Choroid plexus epithelial cell (primary cell): ENCODE measurements around the gene MXD3.

Source experiments
- DNase-seq: peaks from one replicate; pipeline ENCODE4 v3.0.0-alpha.2; 2010; ENCODE audit warnings: low read depth
- H3K4me3 ChIP-seq: 2 replicates; pipeline ENCODE4 v1.5.1; 2011; ENCODE audit warnings: low read depth, mild to moderate bottlenecking, control low read depth, low read length, moderate library complexity
- TF ChIP-seq, protein P1 (sequence below): conservative IDR thresholded peaks from 2 replicates; pipeline ENCODE4 v1.5.1; 2011; ENCODE audit warnings: low read depth, mild to moderate bottlenecking, control low read depth, inconsistent platforms, low read length, moderate library complexity

Gene MXD3

DNA sequence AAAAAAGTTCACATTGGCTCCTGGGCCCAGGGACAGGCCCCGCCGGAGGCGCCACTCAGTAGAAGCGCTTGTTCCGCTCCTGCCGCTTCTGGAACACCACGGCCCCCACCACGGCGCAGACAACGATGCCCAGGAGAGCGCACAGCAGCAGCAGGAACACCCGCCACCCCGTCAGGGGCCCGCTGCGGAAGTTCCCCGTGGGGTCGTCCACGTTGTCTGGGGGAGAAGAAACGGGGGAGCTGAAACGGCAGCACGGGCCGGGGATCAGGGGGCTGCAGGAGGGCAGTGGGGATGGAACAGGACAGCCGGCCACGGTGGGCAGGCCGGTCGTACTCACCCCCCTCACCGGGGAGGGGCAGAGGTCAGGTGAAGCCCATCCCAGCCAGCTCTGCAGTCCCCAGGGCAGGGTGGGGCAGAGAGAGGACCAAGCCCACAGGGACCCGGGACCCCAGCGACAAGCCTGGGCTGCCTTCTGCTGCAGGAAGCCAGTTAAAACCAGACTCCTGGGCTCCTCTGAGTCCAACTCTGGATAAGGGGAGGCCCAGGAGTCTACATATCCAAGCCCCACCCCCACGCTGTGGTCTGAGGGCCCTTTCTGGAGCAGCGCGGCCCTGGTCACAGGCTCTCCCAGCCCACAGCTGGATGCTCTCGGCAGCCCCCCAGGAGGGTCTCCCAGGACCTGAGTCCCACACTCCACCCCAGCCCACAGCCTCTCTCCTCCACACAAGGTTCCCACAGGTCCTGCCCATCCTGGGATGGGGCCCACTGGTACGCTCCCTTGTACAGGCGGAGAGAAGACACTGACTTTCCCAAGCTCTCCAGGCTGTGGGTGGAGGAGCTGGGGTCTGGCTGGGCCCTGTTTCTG, 20.6 kb upstream of the MXD3 start:
- DNase-seq: no peak
- no peak overlapping the region for H3K4me3 ChIP-seq
- TF ChIP-seq, protein P1, sequence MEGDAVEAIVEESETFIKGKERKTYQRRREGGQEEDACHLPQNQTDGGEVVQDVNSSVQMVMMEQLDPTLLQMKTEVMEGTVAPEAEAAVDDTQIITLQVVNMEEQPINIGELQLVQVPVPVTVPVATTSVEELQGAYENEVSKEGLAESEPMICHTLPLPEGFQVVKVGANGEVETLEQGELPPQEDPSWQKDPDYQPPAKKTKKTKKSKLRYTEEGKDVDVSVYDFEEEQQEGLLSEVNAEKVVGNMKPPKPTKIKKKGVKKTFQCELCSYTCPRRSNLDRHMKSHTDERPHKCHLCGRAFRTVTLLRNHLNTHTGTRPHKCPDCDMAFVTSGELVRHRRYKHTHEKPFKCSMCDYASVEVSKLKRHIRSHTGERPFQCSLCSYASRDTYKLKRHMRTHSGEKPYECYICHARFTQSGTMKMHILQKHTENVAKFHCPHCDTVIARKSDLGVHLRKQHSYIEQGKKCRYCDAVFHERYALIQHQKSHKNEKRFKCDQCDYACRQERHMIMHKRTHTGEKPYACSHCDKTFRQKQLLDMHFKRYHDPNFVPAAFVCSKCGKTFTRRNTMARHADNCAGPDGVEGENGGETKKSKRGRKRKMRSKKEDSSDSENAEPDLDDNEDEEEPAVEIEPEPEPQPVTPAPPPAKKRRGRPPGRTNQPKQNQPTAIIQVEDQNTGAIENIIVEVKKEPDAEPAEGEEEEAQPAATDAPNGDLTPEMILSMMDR: no peak

DNA sequence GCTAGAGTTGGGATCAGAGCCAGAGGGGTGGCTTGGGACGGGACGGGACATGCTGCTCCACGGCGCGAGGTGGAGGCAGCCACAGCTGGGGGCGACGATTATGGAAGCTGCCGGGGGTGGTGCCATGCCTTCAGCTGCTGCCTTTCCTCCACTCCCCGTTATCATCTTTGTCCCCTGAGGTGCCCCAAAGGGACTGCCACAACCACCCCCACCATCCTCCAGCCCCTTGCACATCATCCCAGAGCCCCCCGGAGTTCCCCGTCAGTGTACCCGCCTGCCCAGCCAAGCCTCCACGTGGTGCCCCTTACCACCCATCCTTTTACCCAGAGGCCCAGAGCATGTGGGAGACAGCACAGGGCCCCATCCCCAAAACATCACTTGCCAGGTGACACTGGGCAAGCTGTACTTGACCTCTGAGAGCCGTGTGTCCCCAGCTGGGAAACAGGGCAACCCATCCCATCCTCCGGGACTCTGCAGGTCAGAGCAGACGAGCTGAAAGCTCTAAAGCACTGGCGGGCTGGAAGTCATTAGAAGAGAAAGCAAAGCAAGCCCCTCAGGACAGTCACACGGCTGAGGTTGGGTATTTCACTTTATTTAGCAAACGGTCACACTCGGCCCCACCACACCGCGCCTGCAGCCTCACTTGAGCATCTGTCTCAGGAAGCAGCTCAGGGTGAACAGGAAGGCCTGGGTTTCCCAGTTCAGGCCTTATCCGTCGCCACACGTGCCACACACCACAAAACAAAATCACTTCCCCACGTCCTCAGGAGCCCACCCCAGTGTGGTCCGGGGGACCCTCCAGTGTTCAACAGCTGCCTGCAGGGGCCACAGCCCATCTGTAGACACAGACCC, 19.5 kb upstream of the MXD3 start:
- TF ChIP-seq, protein P1: no peak
- H3K4me3 ChIP-seq: no peak overlapping the region
- DNase-seq: no peak

DNA sequence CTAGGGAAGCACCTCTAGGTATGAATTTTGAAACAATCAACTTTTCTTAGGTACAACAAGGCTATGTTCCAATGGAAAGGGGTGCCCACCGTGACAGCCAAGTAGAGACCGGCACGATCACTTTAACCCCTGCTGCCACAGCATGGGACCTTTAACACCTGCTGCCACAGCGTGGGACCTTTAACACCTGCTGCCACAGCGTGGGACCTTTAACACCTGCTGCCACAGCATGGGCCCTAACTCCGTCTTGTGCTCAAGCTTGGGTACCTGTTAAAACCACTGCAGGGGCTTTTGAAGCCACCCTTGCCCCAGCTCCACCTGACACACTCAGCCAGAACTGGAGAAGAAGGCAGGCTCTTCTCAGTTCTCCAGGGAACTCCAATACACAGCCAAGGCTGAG, 18.2 kb upstream of the MXD3 start:
- no peak for DNase-seq
- TF ChIP-seq, protein P1: no peak
- H3K4me3 ChIP-seq: no peak overlapping the region

DNA sequence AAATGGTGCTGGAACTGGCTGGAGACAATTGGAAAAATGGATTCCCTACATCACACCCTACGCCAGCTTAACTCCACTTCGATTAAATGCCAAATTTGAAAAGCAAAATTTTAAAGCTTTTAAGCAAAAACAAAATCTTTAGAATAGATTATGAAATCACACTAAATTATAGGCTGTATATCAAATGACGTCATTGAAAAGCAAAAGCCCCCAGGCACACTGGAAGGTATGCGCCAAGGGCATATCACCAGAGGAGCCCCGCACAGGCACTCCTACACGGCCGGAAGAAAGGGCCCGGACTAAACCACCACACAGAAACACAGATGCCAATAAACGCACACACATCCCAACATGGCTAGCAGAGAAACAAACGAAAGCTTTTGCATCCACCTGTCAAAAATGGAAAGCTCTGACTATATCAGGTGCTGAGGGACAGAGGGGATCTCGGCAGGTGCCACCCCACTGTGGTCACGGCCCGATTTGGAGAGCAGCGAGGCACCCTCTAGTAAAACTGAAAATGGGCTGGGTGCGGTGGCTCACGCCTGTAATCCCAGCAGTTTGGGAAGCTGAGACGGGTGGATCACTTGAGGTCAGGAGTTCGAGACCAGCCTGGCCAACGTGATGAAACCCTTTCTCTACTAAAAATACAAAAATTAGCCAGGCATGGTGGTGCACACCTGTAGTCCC, 17.0 kb upstream of the MXD3 start:
- no peak overlapping the region for H3K4me3 ChIP-seq
- DNase-seq: no peak
- TF ChIP-seq, protein P1: no peak

DNA sequence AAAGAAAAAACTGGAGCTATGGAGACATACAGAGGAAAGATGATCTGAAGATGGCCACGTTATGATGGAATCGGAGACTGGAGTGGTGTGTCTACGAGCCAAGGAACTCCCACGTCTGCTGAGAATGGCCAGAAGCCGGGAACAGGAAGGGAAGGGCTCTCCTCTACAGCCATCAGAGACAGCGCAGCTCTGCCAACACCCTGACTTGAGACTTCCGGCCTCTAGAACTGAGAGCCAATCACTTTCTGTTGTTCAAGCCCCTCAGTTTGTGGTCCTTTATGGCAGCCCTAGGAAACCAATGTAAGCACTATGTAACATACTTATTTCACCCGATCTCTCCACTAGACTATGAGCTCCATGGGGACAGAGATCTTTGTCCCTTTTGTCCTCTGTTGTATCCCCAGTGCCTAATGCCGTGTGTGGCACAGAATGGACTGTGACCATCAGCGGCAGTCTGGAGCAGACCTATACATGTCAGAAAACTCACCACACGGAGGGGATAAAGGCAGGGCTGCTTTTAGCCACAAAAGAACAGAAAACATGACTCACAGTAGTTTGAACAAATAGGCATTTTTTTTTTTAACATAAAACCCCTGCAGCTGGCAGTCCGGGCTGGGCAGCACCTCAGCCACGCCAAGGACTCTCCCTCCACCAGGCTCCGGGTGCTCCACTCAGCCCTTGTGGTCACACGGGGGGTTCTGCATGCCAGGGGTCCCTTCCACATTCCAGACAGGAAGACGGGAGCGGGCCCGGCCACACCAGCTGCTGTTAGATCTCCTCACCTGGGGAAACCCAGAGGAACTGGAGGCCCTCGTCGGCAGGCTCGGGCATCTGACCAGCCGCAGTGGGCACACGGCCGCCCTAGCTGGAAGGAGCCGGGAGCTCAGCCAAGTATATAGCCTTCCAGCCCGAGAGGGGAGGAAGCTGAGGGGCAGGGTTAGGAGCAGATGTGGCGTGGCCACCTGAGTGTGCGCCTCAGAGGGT, 16.1 kb upstream of the MXD3 start:
- no peak overlapping the region for H3K4me3 ChIP-seq
- TF ChIP-seq, protein P1: peak; percentile 23
- peak; percentile 56 for DNase-seq

DNA sequence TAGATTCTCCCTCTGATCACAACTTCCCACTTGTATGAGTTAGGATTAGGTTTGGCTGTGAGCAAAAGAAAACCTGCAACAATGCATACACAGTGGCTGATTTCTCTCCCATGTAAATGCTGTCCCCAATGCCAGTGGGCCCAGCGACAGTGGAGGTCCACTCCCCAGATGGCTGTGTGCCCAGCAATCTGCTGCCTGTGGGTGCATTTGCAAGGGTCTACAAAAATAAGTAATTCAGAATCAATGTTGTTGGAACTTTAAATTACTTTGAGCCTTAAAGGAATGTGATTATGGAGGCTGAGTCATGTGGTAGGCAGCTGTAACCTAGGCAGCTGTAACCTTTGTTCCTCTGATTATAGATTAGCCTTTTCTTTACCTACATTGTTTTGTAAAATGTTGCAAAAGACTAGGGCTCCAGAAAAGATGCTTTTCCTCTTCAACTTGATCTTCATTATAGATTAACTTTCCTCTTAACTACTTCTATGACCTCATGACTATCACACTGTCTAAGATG, 14.2 kb upstream of the MXD3 start:
- H3K4me3 ChIP-seq: no peak overlapping the region
- TF ChIP-seq, protein P1: no peak
- DNase-seq: no peak
